WTC11 (cell line): Measurements from ENCODE around the gene UBL7. TPM values are rescaled to one million over a fixed set of nuclear protein-coding genes. Genes with fewer than 3 reads are reported as not detected.
A peak's percentile ranks its signal among the peaks of the same experiment; 100 is the strongest.

Experiments used
- ATAC-seq: fragments of 200-7000 bp; cut with Tn5 transposase; 2 replicates; pipeline ENCODE4 v1.10.0; 2021; ENCODE audit warnings: mild to moderate bottlenecking, moderate library complexity
- CTCF ChIA-PET: fragments of 300-600 bp; sonication (Branson Sonifier 250); formaldehyde crosslinking; loops from one replicate; lab custom pipeline; 2021; ENCODE audit warnings: antibody characterized with exemption; lab: Charles Lee
- POLR2A ChIA-PET: fragments of 350-600 bp; sonication (Branson Sonifier 250); formaldehyde crosslinking; loops from one replicate; lab custom pipeline; 2021; ENCODE audit warnings: antibody characterized with exemption; lab: Charles Lee
- DNase-seq: peaks from one replicate; pipeline ENCODE4 v3.0.0; 2021; ENCODE audit warnings: low spot score
- H3K27ac Mint-ChIP-seq: 2 replicates; pipeline ENCODE4 v1.8.0; 2021; ENCODE audit warnings: mixed read lengths
- H3K27me3 Mint-ChIP-seq: 2 replicates; pipeline ENCODE4 v1.8.0; 2021; ENCODE audit warnings: low read depth, mild to moderate bottlenecking, moderate library complexity, mixed read lengths
- H3K36me3 Mint-ChIP-seq: 2 replicates; pipeline ENCODE4 v1.8.0; 2021; ENCODE audit warnings: mixed read lengths
- H3K4me1 Mint-ChIP-seq: 2 replicates; pipeline ENCODE4 v1.8.0; 2022; ENCODE audit warnings: mixed read lengths
- H3K4me3 Mint-ChIP-seq: 2 replicates; pipeline ENCODE4 v1.8.0; 2021; ENCODE audit warnings: mild to moderate bottlenecking, moderate library complexity, mixed read lengths
- H3K9me3 Mint-ChIP-seq: 2 replicates; pipeline ENCODE4 v1.8.0; 2021; ENCODE audit warnings: mixed read lengths
- CREB1 ChIP-seq: sonication (generic); formaldehyde crosslinking; IDR thresholded peaks from 2 replicates; pipeline ENCODE4 v1.8.0; 2023; ENCODE audit warnings: mild to moderate bottlenecking, missing genetic modification reagents
- ESRRA ChIP-seq: sonication (generic); formaldehyde crosslinking; IDR thresholded peaks from 2 replicates; pipeline ENCODE4 v1.8.1; 2022; ENCODE audit warnings: mild to moderate bottlenecking, missing genetic modification reagents, borderline replicate concordance
- ETV6 ChIP-seq: sonication (generic); formaldehyde crosslinking; IDR thresholded peaks from 2 replicates; pipeline ENCODE4 v1.8.1; 2022; ENCODE audit warnings: mild to moderate bottlenecking, missing genetic modification reagents
- FOXK1 ChIP-seq: sonication (generic); formaldehyde crosslinking; IDR thresholded peaks from 2 replicates; pipeline ENCODE4 v1.8.0; 2022; ENCODE audit warnings: mild to moderate bottlenecking, moderate library complexity, missing genetic modification reagents
- FOXP1 ChIP-seq: sonication (generic); formaldehyde crosslinking; IDR thresholded peaks from 2 replicates; pipeline ENCODE4 v1.8.0; 2022; ENCODE audit warnings: missing genetic modification reagents, mild to moderate bottlenecking, moderate library complexity, borderline replicate concordance
- GABPB1 ChIP-seq: sonication (generic); formaldehyde crosslinking; IDR thresholded peaks from 2 replicates; pipeline ENCODE4 v1.8.1; 2023; ENCODE audit warnings: mild to moderate bottlenecking, missing genetic modification reagents
- KAT7 ChIP-seq: sonication (generic); formaldehyde crosslinking; IDR thresholded peaks from 2 replicates; pipeline ENCODE4 v1.8.1; 2023; ENCODE audit warnings: missing genetic modification reagents, mild to moderate bottlenecking, borderline replicate concordance
- NFATC4 ChIP-seq: fragments of 250-450 bp; sonication (Bioruptor Pico); IDR thresholded peaks from 2 replicates; pipeline ENCODE4 v1.9.0; 2021; ENCODE audit warnings: mild to moderate bottlenecking
- PRRX2 ChIP-seq: fragments of 250-450 bp; sonication (Bioruptor Pico); IDR thresholded peaks from 2 replicates; pipeline ENCODE4 v1.8.0; 2021; ENCODE audit warnings: mild to moderate bottlenecking
- TEAD1 ChIP-seq: sonication (generic); formaldehyde crosslinking; IDR thresholded peaks from 2 replicates; pipeline ENCODE4 v1.8.0; 2022; ENCODE audit warnings: mild to moderate bottlenecking, missing genetic modification reagents
- TEAD4 ChIP-seq: sonication (generic); formaldehyde crosslinking; IDR thresholded peaks from 2 replicates; pipeline ENCODE4 v1.8.0; 2022; ENCODE audit warnings: mild to moderate bottlenecking, missing genetic modification reagents
- TP53 ChIP-seq: sonication (generic); formaldehyde crosslinking; IDR thresholded peaks from 2 replicates; pipeline ENCODE4 v1.8.1; 2023; ENCODE audit warnings: mild to moderate bottlenecking, missing genetic modification reagents
- ZMAT4 ChIP-seq: fragments of 250-450 bp; sonication (Bioruptor Pico); IDR thresholded peaks from 2 replicates; pipeline ENCODE4 v1.9.0; 2021; ENCODE audit warnings: mild to moderate bottlenecking
- ZNF263 ChIP-seq: sonication (generic); formaldehyde crosslinking; IDR thresholded peaks from 2 replicates; pipeline ENCODE4 v1.8.1; 2022; ENCODE audit warnings: low read depth, mild to moderate bottlenecking, moderate library complexity, missing genetic modification reagents
- ZNF416 ChIP-seq: fragments of 250-450 bp; sonication (Bioruptor Pico); IDR thresholded peaks from 2 replicates; pipeline ENCODE4 v1.9.0; 2021; ENCODE audit warnings: mild to moderate bottlenecking, inconsistent platforms
- ZNF671 ChIP-seq: fragments of 250-450 bp; sonication (Bioruptor Pico); IDR thresholded peaks from 2 replicates; pipeline ENCODE4 v1.8.0; 2021; ENCODE audit warnings: mild to moderate bottlenecking
- total RNA-seq: library from RNA; stranded (reverse); gene quantifications from 3 replicates; pipeline ENCODE4 v1.2.3, GENCODE V29; 2021
- TF ChIP-seq, protein P1 (sequence below): fragments of 250-450 bp; sonication (Bioruptor Pico); IDR thresholded peaks from 2 replicates; pipeline ENCODE4 v1.9.0; 2021; ENCODE audit warnings: moderate library complexity, mild to moderate bottlenecking, inconsistent platforms, borderline replicate concordance
- TF ChIP-seq, protein P2 (sequence below): fragments of 250-450 bp; sonication (Bioruptor Pico); IDR thresholded peaks from 2 replicates; pipeline ENCODE4 v1.8.0; 2021; ENCODE audit warnings: mild to moderate bottlenecking
- TF ChIP-seq, protein P3 (sequence below): sonication (generic); formaldehyde crosslinking; IDR thresholded peaks from 2 replicates; pipeline ENCODE4 v1.8.0; 2022; ENCODE audit warnings: mild to moderate bottlenecking, missing genetic modification reagents

UBL7 gene
- total RNA-seq, 1 experiment from 2014 or later = 70.1 TPM

DNA sequence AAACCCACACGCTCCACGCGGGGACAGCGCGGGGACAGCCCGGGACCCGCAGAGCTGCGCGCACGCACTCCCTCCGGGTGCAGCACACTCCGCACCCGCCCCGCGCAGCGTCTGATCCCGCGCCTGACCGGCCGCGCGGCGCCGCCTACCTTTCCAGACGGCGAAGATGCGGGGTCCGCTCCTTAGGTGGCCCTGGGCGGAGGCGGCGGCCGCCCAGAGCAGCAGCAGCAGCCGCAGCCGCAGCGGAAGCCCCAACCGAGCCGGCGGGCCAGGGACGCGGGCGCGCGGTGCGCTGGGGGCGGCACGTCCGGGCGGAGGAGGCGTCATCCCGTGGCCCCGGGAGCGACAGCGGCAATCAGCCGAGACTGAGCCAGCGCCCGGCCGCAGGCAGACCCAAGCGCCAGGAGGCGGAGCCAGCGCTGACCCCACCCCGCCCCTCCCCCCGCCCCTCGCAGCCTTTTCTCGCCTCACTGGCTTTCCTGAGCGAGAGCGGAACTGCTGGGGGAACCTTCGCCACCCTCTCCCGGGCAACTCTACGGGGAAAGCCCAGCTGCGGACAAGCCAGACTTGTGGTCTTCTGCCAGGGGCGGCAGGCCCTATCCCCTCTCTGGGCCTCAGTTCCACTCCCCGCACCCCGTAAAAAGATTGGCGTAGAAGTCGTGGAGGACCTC, 27.2 kb downstream of the UBL7 start, which contains the start of gene SEMA7A (continued):
- peak; percentile 83; the same call in 1 of the 2 replicates for TF ChIP-seq TP53 (CRISPR knock-in tag)
- 0 out of 2 replicates have a peak, but pooled peaks have one; percentile 41 for TF ChIP-seq TEAD1 (CRISPR knock-in tag)
- TF ChIP-seq FOXK1 (CRISPR knock-in tag) = peak; percentile 86
- peak; percentile 42; the same call in 1 of the 2 replicates for TF ChIP-seq ZNF263

DNA sequence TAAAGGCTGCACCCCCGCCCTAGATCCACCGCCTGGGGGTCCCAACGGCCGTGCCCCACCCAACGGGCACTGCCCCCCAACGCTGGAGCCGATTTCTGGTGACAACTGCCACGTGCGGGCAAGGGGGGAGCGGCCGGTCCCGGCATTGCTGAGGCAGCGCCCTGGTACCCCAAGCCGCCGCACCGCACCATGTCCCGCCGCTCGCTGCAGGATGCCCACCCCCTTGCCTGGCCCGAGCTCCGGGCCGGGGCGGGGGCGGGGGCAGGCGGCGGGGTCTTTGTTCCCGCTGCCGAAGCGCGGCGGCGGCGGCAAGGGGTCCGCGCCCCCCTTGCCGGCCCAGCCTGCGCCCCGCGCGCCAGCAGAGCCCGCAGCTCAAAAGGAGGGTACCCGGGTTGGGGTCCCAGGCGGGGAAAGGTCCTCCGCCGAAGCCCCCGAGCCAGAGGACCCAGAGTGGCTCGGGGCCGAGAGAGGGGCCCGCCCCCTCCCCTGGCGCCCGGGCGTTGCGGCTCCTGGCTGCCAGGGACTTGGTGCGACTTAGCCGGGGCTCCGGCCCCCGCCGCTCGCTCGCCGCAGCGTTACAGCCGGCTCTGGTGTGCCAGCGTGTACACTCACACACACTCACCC, 27.9 kb downstream of the UBL7 start:
- Mint-ChIP-seq H3K4me3 (peak overlapping the region; percentile 69), H3K27me3 (peaks cover 32% of the 10 kb centered on the region), H3K27ac (no peak overlapping the region), H3K9me3 (no peaks in the 10 kb centered on the region), H3K36me3 (no peaks in the 10 kb centered on the region), H3K4me1 (peaks cover 47% of the 10 kb centered on the region)
- ChIA-PET CTCF (interaction anchor here (0.5 to 11.8 kb wide), 3 partner anchors 51 to 1251 kb away, joined by 4 to 136 read pairs (median 21); no protein-coding TSS in a partner anchor), POLR2A (no interaction called here)
- TF ChIP-seq GABPB1 (CRISPR knock-in tag) (no peak), ZNF416 (CRISPR knock-in tag) (no peak), ZNF671 (CRISPR knock-in tag) (no peak), KAT7 (CRISPR knock-in tag) (no peak), ZNF263 (no peak), PRRX2 (CRISPR knock-in tag) (no peak), TEAD4 (CRISPR knock-in tag) (no peak), CREB1 (CRISPR knock-in tag) (no peak), TEAD1 (CRISPR knock-in tag) (no peak), ETV6 (CRISPR knock-in tag) (no peak), ESRRA (no peak), ZMAT4 (CRISPR knock-in tag) (no peak)
- TF ChIP-seq, protein P1, sequence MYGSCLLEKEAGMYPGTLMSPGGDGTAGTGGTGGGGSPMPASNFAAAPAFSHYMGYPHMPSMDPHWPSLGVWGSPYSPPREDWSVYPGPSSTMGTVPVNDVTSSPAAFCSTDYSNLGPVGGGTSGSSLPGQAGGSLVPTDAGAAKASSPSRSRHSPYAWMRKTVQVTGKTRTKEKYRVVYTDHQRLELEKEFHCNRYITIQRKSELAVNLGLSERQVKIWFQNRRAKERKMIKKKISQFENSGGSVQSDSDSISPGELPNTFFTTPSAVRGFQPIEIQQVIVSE (CRISPR knock-in tag) = no peak
- TF ChIP-seq, protein P2, sequence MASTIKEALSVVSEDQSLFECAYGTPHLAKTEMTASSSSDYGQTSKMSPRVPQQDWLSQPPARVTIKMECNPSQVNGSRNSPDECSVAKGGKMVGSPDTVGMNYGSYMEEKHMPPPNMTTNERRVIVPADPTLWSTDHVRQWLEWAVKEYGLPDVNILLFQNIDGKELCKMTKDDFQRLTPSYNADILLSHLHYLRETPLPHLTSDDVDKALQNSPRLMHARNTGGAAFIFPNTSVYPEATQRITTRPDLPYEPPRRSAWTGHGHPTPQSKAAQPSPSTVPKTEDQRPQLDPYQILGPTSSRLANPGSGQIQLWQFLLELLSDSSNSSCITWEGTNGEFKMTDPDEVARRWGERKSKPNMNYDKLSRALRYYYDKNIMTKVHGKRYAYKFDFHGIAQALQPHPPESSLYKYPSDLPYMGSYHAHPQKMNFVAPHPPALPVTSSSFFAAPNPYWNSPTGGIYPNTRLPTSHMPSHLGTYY (CRISPR knock-in tag) = no peak
- peak; percentile 22 for ATAC-seq
- DNase-seq = no peak

- Mint-ChIP-seq H3K27ac (no peak overlapping the region), H3K4me3 (peak overlapping the region; percentile 69), H3K36me3 (no peaks in the 10 kb centered on the region), H3K27me3 (peaks cover 32% of the 10 kb centered on the region), H3K4me1 (peaks cover 47% of the 10 kb centered on the region), H3K9me3 (no peaks in the 10 kb centered on the region)
- TF ChIP-seq FOXP1 (CRISPR knock-in tag) (no peak), NFATC4 (CRISPR knock-in tag) (no peak)
- TF ChIP-seq, protein P3, sequence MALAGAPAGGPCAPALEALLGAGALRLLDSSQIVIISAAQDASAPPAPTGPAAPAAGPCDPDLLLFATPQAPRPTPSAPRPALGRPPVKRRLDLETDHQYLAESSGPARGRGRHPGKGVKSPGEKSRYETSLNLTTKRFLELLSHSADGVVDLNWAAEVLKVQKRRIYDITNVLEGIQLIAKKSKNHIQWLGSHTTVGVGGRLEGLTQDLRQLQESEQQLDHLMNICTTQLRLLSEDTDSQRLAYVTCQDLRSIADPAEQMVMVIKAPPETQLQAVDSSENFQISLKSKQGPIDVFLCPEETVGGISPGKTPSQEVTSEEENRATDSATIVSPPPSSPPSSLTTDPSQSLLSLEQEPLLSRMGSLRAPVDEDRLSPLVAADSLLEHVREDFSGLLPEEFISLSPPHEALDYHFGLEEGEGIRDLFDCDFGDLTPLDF (CRISPR knock-in tag) = no peak
- DNase-seq (no peak), ATAC-seq (no peak)
- POLR2A ChIA-PET = no interaction called here
- CTCF ChIA-PET = interaction anchor here (0.7 to 5.6 kb wide), 4 partner anchors 23 to 63 kb away, joined by 3 to 29 read pairs (median 12); no protein-coding TSS in a partner anchor
These were observed 28.5 kb downstream of the UBL7 start for GRCh38 chr15:74432271-74432967.
